ENCODE results near the gene SRBD1. TPM values are rescaled to one million over a fixed set of nuclear protein-coding genes. Genes with fewer than 3 reads are reported as not detected.

SRBD1 gene
- total RNA-seq, 1 experiment from 2014 or later, result 19.8 TPM

DNA sequence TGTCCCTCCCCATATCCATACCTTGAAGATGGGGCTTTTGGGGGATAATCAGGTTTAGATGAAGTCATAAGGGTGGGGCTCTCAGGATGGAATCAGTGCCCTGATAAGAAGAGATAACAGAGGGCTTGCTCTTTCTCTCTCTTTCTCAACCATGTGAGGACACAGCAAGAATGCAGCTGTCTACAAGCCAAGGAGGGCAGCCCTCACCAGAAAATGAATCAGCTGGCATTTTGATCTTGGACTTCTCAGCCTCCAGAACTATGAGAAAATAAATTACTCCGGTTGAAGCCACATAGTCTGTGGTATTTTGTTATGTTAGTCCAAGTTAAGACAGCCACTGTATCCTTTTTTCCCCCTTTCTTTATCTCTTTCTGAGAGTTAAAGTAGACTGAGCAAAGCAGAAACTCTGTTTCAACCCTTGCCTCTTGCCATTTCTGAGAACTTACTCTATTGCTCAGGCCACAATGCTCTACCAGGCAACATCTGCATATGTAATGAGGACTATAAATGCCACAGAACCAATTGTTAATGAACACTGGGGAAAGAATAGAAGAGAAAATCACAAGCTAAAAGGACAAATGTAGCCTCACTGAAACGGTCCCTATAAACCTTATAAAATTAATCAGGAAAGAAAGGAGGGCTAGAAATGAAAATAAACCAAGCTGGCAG, 56.9 kb downstream of the SRBD1 start:
- DNase-seq, result no peak
- BruUV-seq (replicated peaks), result no TSS peak
- H3K9me3 ChIP-seq (ENCODE audit: low read length), result no peaks in the 10 kb centered on the region
- no peak overlapping the region for H3K27ac ChIP-seq (ENCODE audit: low read length)
- no peak overlapping the region for H3K9ac ChIP-seq (ENCODE audit: low read length)
- H3K9me2 ChIP-seq (replicated peaks; ENCODE audit: low read length), result no peaks in the 10 kb centered on the region
- ChIA-PET POLR2A (ENCODE audit: unreplicated experiment) (no interaction called here), CTCF (no interaction called here)
- H3K4me1 ChIP-seq (ENCODE audit: insufficient read depth, low read length), result no peaks in the 10 kb centered on the region
- H3F3A ChIP-seq (ENCODE audit: low read length, unreplicated experiment), result no peaks in the 10 kb centered on the region
- H4K20me1 ChIP-seq (ENCODE audit: low read length), result no peaks in the 10 kb centered on the region
- H3K4me3 ChIP-seq (ENCODE audit: low read length), result no peak overlapping the region
- no peaks in the 10 kb centered on the region; the same call in 1 of the 2 replicates for H3K36me3 ChIP-seq (ENCODE audit: low read depth, low read length)
- intact Hi-C loops (cut with micrococcal nuclease), result no loop called here
- no peaks in the 10 kb centered on the region for H3K79me2 ChIP-seq (ENCODE audit: low read length)
- H3K4me2 ChIP-seq (ENCODE audit: low read length), result no peak overlapping the region
- no peak overlapping the region for H2AFZ ChIP-seq (ENCODE audit: low read length)
- no peak for TF ChIP-seq EZH2phosphoT487 (IDR thresholded peaks at IDR 0.05; ENCODE audit: borderline replicate concordance, low read length)
- no peak for ATAC-seq
- no peaks in the 10 kb centered on the region for H3K27me3 ChIP-seq (ENCODE audit: low read length)

DNA sequence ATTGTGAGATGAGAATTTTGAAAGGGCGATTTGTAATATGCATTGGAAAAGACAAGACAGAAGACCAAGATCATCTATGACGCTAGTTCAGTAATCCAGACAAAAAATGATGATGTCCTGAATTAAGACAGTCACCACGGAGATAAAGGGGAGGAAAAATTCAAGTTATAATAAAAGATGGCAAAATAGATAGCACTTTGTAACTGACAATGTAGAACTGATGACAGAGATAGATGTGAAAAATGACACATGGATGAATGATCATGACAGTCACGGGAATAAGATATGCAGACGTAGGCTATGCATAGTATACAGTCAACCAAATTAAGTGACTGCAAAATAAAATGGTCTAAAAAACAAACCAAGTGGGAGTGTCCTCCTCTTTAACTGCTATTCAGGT, 59.2 kb downstream of the SRBD1 start:
- ATAC-seq (no peak), DNase-seq (no peak)
- BruUV-seq (replicated peaks), result no TSS peak
- no peaks in the 10 kb centered on the region for H3F3A ChIP-seq (ENCODE audit: low read length, unreplicated experiment)
- H3K9me3 ChIP-seq (ENCODE audit: low read length), result no peaks in the 10 kb centered on the region
- H3K36me3 ChIP-seq (ENCODE audit: low read depth, low read length), result peaks cover 5% of the 10 kb centered on the region; the same call in 1 of the 2 replicates
- intact Hi-C loops (cut with micrococcal nuclease), result no loop called here
- H3K27me3 ChIP-seq (ENCODE audit: low read length), result no peaks in the 10 kb centered on the region
- H3K4me2 ChIP-seq (ENCODE audit: low read length), result no peak overlapping the region
- CTCF ChIA-PET, result no interaction called here
- POLR2A ChIA-PET (ENCODE audit: unreplicated experiment), result no interaction called here
- TF ChIP-seq, protein P1, sequence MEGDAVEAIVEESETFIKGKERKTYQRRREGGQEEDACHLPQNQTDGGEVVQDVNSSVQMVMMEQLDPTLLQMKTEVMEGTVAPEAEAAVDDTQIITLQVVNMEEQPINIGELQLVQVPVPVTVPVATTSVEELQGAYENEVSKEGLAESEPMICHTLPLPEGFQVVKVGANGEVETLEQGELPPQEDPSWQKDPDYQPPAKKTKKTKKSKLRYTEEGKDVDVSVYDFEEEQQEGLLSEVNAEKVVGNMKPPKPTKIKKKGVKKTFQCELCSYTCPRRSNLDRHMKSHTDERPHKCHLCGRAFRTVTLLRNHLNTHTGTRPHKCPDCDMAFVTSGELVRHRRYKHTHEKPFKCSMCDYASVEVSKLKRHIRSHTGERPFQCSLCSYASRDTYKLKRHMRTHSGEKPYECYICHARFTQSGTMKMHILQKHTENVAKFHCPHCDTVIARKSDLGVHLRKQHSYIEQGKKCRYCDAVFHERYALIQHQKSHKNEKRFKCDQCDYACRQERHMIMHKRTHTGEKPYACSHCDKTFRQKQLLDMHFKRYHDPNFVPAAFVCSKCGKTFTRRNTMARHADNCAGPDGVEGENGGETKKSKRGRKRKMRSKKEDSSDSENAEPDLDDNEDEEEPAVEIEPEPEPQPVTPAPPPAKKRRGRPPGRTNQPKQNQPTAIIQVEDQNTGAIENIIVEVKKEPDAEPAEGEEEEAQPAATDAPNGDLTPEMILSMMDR (conservative IDR thresholded peaks at IDR 0.05; ENCODE audit: low read depth, low read length), result no peak
- TF ChIP-seq EZH2 (IDR thresholded peaks at IDR 0.05; ENCODE audit: low read length, unreplicated experiment), result no peak
- TF ChIP-seq EZH2phosphoT487 (IDR thresholded peaks at IDR 0.05; ENCODE audit: borderline replicate concordance, low read length), result no peak
- no peak overlapping the region for H3K27ac ChIP-seq (ENCODE audit: low read length)
- no peak overlapping the region for H2AFZ ChIP-seq (ENCODE audit: low read length)
- no peak overlapping the region for H3K9ac ChIP-seq (ENCODE audit: low read length)
- H3K79me2 ChIP-seq (ENCODE audit: low read length), result no peaks in the 10 kb centered on the region
- H3K4me3 ChIP-seq (ENCODE audit: low read length), result no peak overlapping the region
- no peaks in the 10 kb centered on the region for H4K20me1 ChIP-seq (ENCODE audit: low read length)
- H3K4me1 ChIP-seq (ENCODE audit: insufficient read depth, low read length), result no peaks in the 10 kb centered on the region
- H3K9me2 ChIP-seq (replicated peaks; ENCODE audit: low read length), result no peaks in the 10 kb centered on the region

DNA sequence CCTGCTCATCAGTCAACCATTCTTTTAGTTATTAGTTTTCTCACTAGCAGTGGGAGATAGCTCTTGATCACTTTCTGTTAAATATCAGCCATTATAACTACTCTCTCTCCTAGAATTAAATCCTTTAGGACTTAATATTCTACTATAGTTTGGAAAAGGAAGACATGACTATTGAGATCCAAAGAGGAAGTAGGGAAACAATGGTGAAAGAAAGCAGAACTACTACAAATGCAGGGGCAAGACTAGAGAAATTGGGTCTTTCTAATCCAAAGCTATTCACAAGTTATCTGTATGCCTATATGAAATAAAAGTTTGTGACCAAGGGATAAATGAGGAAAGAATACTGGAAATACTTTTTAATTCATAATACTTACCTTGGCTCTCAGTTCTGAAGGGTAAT, 65.1 kb downstream of the SRBD1 start:
- Histone ChIP-seq H3K9me2 (replicated peaks; ENCODE audit: low read length) (no peaks in the 10 kb centered on the region), H3K4me1 (ENCODE audit: insufficient read depth, low read length) (no peaks in the 10 kb centered on the region), H3K4me2 (ENCODE audit: low read length) (no peak overlapping the region), H3F3A (ENCODE audit: low read length, unreplicated experiment) (no peaks in the 10 kb centered on the region), H3K36me3 (ENCODE audit: low read depth, low read length) (peaks cover 38% of the 10 kb centered on the region), H3K27ac (ENCODE audit: low read length) (no peak overlapping the region), H3K4me3 (ENCODE audit: low read length) (no peak overlapping the region), H3K27me3 (ENCODE audit: low read length) (no peaks in the 10 kb centered on the region), H3K79me2 (ENCODE audit: low read length) (no peaks in the 10 kb centered on the region), H3K9ac (ENCODE audit: low read length) (no peak overlapping the region), H3K9me3 (ENCODE audit: low read length) (no peaks in the 10 kb centered on the region), H4K20me1 (ENCODE audit: low read length) (no peaks in the 10 kb centered on the region), H2AFZ (ENCODE audit: low read length) (no peak overlapping the region)
- DNase-seq (no peak), ATAC-seq (no peak)
- ChIA-PET CTCF (no interaction called here), POLR2A (ENCODE audit: unreplicated experiment) (no interaction called here)
- BruUV-seq (replicated peaks), result no TSS peak
- intact Hi-C loops (cut with micrococcal nuclease), result no loop called here
- TF ChIP-seq, protein P1 (conservative IDR thresholded peaks at IDR 0.05; ENCODE audit: low read depth, low read length), result no peak
- no peak for TF ChIP-seq EZH2 (IDR thresholded peaks at IDR 0.05; ENCODE audit: low read length, unreplicated experiment)

Data from PC-3 (cell line).